Calu3 (cell line): ENCODE measurements around the gene MZT1. TPM values are rescaled to one million over a fixed set of nuclear protein-coding genes. Genes with fewer than 3 reads are reported as not detected.
"Not testable (repeated sequence)": the region's sequence is repeated elsewhere in the genome, so short reads cannot be mapped to it uniquely, and the experiment has no call there.

Experiments
- BruUV-seq: library from RNA; stranded (reverse); fragments of 400-500 nt; replicated peaks from 2 replicates; lab custom pipeline; 2021; lab: Mats Ljungman, UMichigan
- CTCF ChIA-PET: fragments of 300-600 bp; sonication (Branson Sonifier 250); formaldehyde crosslinking; loops from one replicate; lab custom pipeline; 2022; ENCODE audit warnings: antibody characterized with exemption; lab: Charles Lee
- DNase-seq: peaks from one replicate; pipeline ENCODE4 v3.0.0; 2022
- H3K27ac Mint-ChIP-seq: one replicate; pipeline ENCODE4 v1.8.0; 2022; ENCODE audit warnings: mixed read lengths; ENCODE audit not compliant: unreplicated experiment
- H3K27me3 Mint-ChIP-seq: one replicate; pipeline ENCODE4 v1.8.0; 2022; ENCODE audit warnings: mixed read lengths; ENCODE audit not compliant: unreplicated experiment
- H3K36me3 Mint-ChIP-seq: one replicate; pipeline ENCODE4 v1.8.0; 2022; ENCODE audit warnings: mild to moderate bottlenecking, moderate library complexity, mixed read lengths; ENCODE audit not compliant: insufficient read depth, unreplicated experiment
- H3K4me1 Mint-ChIP-seq: one replicate; pipeline ENCODE4 v1.8.0; 2022; ENCODE audit warnings: mild to moderate bottlenecking, low read depth, mixed read lengths; ENCODE audit not compliant: unreplicated experiment
- H3K4me3 Mint-ChIP-seq: one replicate; pipeline ENCODE4 v1.8.0; 2022; ENCODE audit warnings: mild to moderate bottlenecking, low read depth, moderate library complexity, mixed read lengths; ENCODE audit not compliant: unreplicated experiment
- H3K9me3 Mint-ChIP-seq: one replicate; pipeline ENCODE4 v1.8.0; 2022; ENCODE audit warnings: low read depth, mixed read lengths; ENCODE audit not compliant: unreplicated experiment
- intact Hi-C: fragments of 100-400 bp; cut with micrococcal nuclease; formaldehyde crosslinking; loops from one replicate; pipeline ENCODE4 v1.10.0; 2022; ENCODE audit not compliant: unreplicated experiment
- total RNA-seq: library from RNA; stranded (reverse); gene quantifications from 2 replicates; pipeline ENCODE4 v1.2.3, GENCODE V29; 2022
- TF ChIP-seq, protein P1 (sequence below): fragments of 200-600 bp; IDR thresholded peaks from one replicate; pipeline ENCODE4 v1.8.0; 2022; ENCODE audit warnings: antibody characterized with exemption; ENCODE audit not compliant: unreplicated experiment

MZT1 gene
- total RNA-seq, 1 experiment from 2014 or later: 11.4 TPM

DNA sequence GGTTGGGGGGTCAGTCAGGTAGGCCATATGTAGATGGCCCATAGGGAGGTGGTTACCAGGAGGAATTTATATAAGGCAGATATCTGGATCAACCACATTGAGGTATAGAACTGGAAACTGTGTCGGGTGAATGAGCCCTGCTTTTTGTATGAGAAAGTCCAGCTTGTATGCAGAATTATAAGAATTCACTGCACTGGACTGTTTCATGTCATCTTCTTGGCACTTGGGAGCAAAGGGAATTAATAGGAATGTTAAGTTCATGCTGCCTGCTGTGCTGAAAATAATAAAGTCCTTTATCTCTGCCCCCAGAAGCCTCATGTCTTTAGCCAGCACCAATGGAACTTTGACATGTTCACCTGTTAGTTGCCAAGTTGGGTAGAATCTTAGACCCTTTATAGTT is 12.6 kb upstream of the MZT1 start:
- no peak for DNase-seq
- H3K4me1 Mint-ChIP-seq: no peaks in the 10 kb centered on the region
- intact Hi-C loops: no loop called here
- H3K4me3 Mint-ChIP-seq: no peak overlapping the region
- no peaks in the 10 kb centered on the region for H3K27me3 Mint-ChIP-seq
- no peaks in the 10 kb centered on the region for H3K9me3 Mint-ChIP-seq
- no peaks in the 10 kb centered on the region for H3K36me3 Mint-ChIP-seq
- CTCF ChIA-PET: no interaction called here
- no peak overlapping the region for H3K27ac Mint-ChIP-seq
- BruUV-seq: no TSS peak
- TF ChIP-seq, protein P1, sequence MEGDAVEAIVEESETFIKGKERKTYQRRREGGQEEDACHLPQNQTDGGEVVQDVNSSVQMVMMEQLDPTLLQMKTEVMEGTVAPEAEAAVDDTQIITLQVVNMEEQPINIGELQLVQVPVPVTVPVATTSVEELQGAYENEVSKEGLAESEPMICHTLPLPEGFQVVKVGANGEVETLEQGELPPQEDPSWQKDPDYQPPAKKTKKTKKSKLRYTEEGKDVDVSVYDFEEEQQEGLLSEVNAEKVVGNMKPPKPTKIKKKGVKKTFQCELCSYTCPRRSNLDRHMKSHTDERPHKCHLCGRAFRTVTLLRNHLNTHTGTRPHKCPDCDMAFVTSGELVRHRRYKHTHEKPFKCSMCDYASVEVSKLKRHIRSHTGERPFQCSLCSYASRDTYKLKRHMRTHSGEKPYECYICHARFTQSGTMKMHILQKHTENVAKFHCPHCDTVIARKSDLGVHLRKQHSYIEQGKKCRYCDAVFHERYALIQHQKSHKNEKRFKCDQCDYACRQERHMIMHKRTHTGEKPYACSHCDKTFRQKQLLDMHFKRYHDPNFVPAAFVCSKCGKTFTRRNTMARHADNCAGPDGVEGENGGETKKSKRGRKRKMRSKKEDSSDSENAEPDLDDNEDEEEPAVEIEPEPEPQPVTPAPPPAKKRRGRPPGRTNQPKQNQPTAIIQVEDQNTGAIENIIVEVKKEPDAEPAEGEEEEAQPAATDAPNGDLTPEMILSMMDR: no peak

DNA sequence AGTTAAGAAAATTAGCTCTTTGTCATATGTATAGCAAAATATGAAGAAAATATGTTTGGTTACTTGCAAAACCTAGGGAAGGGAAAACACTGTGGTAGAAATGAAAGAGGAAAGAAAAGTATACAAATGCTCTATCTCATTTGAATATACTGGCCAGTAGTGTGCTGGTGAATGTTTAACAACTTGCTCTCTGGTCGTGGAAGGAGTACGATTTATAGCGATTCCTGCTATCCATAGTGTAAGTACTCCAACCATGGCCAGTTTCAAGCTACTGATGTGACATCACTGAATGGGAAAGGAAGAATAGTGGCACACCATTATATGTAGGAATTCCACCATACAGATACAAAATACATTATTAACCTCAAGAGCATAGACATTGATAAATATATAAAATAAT is 9.6 kb upstream of the MZT1 start:
- BruUV-seq: no TSS peak
- CTCF ChIA-PET: no interaction called here
- no peak for DNase-seq
- intact Hi-C loops: no loop called here
- no peak overlapping the region for H3K27ac Mint-ChIP-seq
- no peaks in the 10 kb centered on the region for H3K36me3 Mint-ChIP-seq
- H3K4me3 Mint-ChIP-seq: no peak overlapping the region
- TF ChIP-seq, protein P1: no peak
- H3K9me3 Mint-ChIP-seq: no peaks in the 10 kb centered on the region
- H3K27me3 Mint-ChIP-seq: no peaks in the 10 kb centered on the region
- no peaks in the 10 kb centered on the region for H3K4me1 Mint-ChIP-seq

DNA sequence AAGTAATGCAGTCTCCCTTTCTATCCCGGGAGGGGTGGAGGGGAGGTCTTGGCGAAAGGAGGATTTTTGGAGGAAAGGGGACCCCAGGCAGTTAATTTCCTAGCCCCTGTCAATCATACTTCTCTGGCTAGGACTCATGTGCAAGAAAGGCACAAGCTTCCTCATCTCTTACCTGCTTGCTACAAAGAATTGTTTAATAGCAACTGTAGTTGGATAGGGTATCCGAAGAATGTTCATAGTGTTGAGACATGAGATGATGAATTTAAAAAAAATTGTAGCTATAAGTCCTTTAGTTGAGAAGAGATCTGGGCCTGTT is 819 bp upstream of the MZT1 start:
- CTCF ChIA-PET: no interaction called here
- Mint-ChIP-seq H3K4me3 (peak overlapping the region; percentile 68), H3K9me3 (no peaks in the 10 kb centered on the region), H3K36me3 (peaks cover 22% of the 10 kb centered on the region), H3K27me3 (no peaks in the 10 kb centered on the region), H3K27ac (no peak overlapping the region), H3K4me1 (peaks cover 9% of the 10 kb centered on the region)
- no TSS peak for BruUV-seq
- intact Hi-C loops: no loop called here
- TF ChIP-seq, protein P1: no peak
- no peak for DNase-seq

DNA sequence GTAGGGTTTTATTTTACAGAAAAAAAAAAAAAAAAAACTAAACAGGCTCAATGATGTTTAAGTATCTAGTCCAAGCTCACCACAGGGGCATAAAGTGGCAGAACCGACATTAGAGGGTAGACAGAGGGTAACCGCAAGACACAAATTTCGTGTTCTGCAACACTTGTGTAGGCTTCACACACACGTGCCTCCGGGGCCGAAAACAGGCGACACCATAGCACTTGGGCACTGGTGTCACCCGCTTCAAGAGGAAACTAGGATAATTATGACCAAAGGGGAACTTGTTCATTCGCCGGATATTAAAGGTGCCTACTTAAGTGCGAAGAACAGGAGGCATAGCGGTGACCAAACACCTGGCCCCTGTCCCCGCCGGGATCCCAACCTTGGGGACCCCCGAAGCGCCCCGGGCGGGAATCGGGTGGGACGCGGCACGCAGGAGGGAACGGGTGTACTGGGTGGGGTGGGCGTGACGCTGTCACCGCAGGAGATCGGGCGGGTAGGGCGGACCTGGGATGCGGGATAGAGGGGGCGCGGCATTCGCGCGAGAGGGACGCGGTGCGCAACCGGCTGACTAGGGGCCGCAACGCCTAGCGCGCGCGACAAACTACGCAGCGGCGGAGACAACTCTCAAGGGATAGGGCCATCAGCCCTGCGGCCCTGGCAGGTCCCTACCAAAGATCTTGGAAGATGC is 558 bp downstream of the MZT1 start:
- intact Hi-C loops: no loop called here
- H3K27ac Mint-ChIP-seq: peak overlapping the region; percentile 30
- peaks cover 26% of the 10 kb centered on the region for H3K36me3 Mint-ChIP-seq
- DNase-seq: peak; percentile 10
- TF ChIP-seq, protein P1: no peak
- no peaks in the 10 kb centered on the region for H3K27me3 Mint-ChIP-seq
- peaks cover 16% of the 10 kb centered on the region for H3K4me1 Mint-ChIP-seq
- H3K4me3 Mint-ChIP-seq: peak overlapping the region; percentile 68
- H3K9me3 Mint-ChIP-seq: peaks cover 3% of the 10 kb centered on the region
- no TSS peak for BruUV-seq
- CTCF ChIA-PET: no interaction called here

DNA sequence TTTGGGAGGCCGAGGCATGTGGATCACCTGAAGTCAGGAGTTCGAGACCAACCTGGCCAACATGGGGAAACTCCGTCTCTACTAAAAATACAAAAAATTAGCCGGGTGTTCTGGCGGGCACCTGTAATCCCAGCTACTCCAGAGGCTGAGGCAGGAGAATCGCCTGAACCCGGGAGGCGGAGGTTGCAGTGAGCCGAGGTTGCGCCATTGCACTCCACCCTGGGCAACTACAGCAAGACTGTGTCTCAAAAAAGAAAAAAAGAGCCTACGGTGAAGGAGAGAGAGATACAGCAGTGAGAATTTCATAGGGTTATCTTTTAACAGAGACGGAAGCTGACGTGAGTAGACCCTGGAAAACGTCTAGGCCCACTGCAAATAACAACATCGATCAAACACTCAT is 1.2 kb downstream of the MZT1 start:
- Mint-ChIP-seq H3K36me3 (peaks cover 26% of the 10 kb centered on the region), H3K4me3 (peak overlapping the region; percentile 68), H3K4me1 (peaks cover 16% of the 10 kb centered on the region), H3K27ac (peak overlapping the region; percentile 30)
- H3K9me3 Mint-ChIP-seq, CTCF ChIA-PET, intact Hi-C loops, BruUV-seq, DNase-seq, H3K27me3 Mint-ChIP-seq: not testable (repeated sequence)
